Stimulated activated CD4-positive, alpha-beta T cell treated with anti-CD3 and anti-CD28 coated beads, Interleukin-15, amount 100 ng/mL, for 48 hours (primary cell): Measurements from ENCODE around the gene FAM81A.

Experiments
- DNase-seq, 2 donors: peaks; one replicate each; pipeline ENCODE4 v3.0.0-alpha.2; 2020; ENCODE audit warnings: low read depth in 2 of 2

FAM81A gene

DNA sequence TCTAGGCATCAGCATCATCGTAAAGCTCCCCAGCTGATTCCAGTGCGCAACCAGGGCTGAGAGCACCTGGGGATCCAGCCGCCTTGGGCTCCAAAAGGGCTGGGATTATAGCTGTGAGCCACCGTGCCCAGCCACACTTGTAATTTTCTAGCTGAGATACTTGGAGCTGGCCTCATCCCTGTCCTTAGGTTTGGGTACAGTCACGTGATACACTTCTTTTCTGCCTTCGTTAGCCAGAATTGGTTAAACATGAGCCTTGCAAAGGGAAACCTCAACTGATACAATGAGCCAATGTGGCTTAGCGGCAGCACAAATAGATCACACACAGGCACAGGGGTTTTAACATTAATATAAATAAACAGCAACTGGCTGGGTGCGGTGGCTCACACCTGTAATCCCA is 103.8 kb downstream of the FAM81A start:
- no peak for DNase-seq

DNA sequence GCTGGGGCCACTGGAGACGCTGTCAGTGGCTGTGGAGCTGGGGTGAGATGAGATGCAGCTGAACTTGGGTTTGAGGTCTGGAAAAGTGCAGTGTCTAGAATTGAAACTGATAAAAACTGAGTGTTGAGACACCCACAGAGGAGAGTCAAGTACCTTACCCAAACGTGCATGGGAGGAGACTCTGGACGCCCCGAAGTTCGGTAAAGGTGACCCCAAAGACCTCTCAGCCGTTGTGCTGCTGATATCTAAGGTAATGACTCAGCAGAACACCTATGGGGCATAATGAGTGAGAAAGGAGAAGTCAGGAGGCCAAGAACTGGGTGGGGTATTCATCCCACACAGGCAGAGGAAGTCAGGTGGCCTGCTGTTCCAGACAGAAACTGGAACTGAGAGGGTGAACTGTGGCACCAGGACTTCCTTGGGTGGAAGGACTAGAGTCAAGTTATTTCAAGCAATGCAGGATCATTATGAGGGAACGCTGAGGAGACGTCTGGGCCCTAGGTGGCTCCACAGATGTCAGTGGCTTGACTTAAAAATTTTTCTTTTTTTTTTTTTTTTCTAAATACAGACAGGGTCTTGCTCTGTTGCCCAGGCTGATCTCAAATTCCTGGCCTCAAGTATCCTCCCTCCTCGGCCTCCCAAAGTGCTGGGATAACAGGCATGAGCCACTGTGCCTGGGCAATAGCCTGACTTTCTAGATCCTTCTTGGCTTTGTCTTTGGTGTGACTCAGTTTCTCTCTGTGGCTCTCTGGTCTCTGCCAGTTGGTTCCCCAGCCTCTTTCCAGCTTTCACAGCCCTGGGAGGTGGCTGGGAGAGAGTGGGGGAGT is 105.9 kb downstream of the FAM81A start:
- DNase-seq = no peak

DNA sequence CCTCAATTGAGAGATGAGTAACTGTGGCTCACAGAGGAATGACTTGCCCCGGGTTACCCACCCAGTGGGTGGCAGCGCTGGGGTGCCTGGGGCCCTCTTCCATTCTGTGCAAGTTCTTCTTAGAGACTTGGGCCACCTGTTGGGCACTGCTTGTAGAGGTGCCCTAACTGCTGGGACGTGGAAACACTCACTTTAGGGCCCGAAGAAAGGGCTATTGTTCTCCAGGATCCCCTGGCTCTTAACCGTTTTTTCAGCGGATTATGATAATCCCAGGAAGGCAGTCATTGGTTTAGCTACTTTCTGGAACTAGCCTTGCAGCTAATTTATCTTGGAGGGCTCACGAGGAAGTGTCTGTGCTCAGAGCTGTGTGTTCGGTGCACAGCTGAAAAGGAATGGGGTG is 107.6 kb downstream of the FAM81A start:
- no peak for DNase-seq

DNA sequence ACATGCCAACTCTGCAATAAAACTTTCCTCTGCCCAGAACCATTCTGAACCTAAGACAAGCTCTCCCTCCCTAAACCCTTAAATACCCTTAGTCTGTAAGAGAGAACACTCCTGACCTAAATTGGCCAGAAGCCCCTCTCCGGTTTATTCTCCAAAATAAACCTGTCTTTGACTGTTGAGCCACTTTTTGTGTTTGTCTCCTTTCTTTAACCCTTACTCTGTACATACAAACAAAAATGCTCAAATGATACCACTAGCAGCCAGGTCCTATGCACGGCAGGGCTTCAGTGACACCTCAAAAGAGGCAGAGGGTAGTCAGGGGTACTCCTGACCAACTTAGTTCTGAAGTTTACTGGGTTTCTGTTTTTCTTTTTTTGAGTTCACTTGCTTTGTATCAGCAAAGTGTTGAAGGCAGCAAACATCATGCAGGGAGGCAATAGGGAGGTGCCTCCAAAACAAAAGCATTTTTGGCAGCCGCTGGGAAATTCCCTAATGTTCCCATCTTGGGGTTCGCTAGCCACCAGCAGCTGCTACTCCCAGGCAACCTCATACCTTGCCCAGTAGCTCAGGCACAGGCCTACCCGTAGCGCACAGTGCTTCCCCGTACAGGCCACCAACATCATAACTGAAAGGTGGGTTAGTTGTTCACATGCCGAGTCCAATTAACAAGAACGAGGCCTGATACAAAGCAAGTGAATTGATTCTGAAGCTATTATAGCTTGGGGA is 110.7 kb downstream of the FAM81A start:
- no peak for DNase-seq

DNA sequence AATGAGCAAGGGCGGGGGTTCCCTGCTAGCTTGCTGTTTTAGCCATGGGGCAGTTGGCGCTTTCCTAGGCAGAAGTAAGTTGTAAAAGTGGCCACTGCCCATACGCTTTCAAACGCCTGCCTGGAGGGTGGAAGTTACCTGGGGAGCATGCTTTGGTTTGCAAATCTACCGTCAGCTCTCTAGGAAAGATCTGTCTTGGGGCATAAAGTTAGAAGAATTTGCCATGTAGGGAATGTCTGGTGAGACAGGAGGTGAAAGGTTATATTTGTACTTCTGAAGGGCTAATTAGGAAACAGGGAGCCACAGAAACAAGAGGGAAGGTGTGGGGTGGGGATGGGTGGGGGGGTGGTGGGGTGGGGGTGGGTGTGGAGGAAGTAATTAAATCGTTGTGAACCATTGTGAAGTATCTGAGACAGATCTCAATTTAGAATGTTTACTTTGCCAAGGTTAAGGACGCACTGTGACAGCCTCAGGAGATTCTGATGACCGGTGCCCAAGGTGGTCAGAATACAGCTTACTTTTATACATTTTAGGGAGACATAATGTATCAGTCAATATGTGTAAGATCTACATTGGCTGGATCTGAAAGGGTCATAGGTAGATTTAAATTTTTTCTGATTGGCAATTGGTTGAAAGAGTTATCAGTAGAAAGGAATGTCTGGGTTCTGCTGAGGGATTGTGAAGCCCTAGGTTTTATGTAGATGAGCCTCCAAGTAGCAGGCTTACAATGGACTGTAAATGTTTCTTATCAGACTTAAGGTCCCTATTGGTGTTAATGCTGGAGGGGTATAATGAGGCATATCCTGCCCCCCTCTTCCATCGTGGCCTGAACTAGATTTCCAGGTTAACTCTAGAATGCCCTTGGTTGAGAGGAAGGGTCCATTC is 111.6 kb downstream of the FAM81A start:
- no peak for DNase-seq

DNA sequence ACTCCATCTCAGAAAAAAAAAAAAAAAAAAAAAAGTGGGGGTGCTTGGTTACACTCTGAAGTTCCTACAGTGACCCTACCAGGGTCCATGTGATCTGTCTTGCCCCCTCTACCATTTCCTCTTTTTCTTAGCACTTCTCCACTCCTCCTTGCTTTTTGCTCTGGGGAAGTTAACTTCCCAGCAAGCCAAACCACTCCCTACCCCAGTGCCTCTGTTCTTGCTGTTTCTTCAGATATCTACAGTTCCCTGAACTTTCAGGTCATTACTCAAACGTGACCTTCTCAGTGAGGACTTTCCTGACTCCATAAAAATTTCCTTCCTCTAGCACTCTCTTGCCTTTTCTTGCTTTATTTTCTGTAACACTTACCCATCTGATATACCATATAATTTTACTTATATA is 112.5 kb downstream of the FAM81A start:
- DNase-seq = no peak

DNA sequence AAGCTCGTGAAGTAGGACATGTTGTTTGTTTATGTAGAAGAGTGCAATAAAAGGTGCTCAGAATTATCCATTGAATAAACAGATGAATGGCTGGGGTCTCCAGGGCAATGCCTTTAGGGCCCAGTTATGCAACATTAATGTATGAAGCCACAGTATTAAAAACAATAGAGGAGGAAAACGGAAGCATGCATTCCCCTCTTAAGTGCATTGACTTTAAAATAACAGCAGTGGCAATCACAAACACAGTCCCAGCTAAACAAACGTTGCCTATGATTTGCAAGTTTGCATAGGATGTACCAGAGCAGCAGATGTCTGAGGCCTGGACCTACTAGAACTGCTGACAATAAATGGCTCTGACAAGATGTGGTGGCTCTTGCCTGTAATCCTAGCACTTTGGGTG is 113.0 kb downstream of the FAM81A start:
- DNase-seq = no peak

DNA sequence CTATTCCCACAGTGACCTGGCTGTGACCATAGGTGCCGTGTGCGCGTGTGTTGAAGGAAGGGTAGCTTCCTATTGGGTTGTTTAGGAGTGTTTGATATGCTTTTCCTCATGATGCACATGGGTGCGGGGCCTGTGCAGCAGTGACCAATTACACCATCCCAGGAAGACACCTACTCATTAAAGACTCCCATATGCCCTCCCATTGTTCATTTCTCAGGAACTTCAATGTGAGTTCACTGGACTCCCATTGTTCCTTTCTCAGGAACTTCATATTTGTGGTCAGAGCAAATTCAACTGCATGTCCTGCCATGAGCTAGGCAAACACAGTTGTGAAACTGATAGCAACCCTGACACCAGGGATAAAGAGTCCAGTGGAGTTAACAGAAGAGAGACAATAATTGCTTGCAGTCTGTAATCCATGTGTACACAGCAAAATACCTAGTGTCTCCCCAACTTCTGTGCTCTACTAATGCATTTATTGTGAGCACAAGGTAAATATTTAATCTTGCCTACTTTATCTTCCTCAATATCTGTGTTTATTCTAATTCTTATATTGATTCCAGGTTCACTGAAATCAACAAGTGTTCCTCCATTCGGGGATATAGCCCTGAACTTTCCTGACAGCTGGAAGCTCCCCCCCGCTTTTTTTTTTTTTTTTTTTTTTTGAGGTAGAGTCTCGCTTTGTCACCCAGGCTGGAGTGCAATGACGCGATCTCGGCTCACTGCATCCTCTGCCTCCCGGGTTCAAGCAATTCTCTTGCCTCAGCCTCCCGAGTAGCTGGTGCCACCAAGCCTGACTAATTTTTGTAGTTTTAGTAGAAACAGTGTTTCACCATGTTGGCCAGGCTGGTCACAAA is 116.1 kb downstream of the FAM81A start:
- no peak for DNase-seq

DNA sequence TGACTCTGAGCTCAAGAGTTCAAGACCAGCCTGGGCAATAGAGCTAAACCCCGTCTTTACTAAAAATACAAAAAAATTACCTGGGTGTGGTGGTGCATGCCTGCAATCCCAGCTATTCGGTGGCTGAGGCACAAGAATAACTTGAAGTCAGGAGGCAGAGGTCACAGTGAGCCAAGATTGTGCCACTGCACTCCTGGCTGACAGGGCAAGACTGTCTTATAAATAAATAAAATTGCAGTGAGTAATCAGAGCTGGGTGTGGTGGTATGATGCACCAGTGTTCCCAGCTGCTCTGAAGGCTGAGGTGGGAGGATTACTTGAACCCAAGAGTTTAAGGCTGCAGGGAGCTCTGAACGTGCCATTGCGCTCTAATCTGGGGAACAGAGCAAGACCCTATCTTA is 117.7 kb downstream of the FAM81A start:
- DNase-seq = no peak

DNA sequence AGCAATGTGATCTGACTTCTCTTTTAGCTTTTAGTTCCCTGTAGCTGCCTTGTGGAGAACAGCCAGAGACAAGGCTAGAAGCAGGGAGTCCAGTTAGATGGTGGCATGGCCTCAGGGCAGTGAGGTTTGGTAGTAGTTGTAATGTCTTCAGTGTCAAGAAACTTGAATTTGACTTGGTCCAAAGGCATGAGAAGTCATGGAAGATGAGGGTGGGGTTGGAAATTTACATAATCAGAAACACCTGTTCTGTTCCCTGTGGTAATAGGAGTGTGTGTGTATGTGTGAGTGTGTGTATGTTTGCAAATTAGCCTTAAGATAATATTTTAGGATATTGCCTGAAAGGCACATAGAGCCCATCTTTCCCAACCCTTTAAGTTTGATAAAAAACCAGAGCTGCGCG is 118.4 kb downstream of the FAM81A start:
- no peak for DNase-seq

DNA sequence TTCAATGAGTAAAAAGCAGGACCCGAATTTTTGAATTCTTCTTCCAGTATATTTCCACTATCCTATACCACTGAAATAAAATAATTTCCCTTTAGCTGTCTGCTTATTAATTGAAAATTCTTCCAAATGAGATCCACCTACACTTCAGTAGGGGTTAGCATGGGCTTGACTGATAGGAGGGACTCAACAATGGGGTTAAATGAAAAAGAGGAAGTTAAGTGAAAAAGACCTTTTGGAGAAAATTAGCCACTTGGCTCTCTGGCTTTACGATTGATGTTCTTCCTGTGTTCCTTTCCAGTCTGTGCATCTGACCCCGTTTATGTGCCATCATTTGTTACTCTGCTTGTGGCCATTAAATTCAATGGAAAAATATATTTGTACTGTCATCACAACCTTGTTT is 119.6 kb downstream of the FAM81A start:
- no peak for DNase-seq

DNA sequence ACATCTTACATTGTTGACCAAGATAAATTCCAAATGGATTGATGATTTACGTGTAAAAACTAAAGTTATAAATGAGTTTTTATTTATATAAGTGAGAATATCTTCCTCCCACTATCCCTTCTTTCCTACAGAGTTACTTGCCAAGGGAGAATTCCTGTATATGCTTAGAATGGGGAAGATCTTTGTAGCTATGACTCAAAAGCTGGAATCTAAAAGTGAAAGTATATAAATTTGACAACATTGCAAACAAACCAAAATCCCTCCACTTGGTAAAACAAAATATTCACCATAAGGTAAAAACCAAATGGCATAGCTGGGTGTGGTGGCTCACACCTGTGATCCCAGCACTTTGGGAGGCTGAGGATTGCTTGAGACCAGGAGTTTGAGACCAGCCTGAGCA is 120.9 kb downstream of the FAM81A start:
- no peak for DNase-seq

DNA sequence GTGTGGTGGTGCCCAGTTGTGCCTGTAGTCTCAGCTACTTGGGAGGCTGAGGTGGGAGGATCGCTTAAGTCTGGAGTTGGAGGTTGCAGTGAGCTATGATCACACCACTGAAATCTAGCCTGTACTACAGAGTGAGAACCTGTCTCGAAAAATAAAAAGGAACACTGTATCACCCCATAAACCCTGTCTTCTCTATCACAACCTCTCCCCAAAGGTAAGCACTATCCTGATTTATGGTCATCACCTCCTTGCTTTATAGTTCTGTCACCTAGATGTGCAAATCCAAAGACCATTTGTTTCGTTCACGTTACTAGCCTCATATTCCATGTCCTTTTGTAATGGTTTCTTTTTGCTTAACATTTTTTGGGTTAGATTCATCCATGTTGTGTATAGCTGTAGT is 123.6 kb downstream of the FAM81A start:
- no peak for DNase-seq

DNA sequence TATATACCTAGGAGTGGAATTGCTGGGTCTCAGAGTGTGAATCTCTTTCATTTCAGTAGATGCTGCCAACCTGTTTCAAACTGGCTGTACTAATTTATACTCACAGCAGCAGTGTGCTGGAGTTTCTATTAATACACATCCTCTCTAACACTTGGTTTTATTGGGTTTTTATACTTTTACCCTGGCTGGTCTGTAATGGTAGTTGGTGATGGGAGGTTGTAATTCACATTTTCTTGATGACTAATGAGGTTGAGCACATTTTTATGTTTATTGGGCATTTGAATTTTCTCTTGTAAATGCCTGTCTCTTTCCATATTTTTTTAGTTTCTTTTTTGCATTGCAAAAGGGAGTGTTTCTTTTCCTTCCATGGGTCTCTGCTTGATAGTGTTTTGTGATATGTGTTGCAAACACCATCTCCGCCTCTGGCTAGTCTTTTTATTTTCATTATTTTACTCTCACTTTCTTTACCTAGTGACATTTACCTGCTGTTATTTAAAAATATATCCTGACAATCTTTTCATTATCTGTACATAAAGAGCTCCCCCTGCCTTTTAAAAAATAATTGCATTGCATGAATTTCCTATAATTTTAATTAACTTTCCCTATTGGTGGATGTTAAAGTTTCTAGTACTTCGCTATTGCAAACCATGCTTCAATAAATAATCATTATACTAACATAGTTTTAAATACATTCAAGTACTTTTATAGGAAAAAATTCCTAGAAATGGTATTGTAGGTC is 124.6 kb downstream of the FAM81A start:
- no peak for DNase-seq

DNA sequence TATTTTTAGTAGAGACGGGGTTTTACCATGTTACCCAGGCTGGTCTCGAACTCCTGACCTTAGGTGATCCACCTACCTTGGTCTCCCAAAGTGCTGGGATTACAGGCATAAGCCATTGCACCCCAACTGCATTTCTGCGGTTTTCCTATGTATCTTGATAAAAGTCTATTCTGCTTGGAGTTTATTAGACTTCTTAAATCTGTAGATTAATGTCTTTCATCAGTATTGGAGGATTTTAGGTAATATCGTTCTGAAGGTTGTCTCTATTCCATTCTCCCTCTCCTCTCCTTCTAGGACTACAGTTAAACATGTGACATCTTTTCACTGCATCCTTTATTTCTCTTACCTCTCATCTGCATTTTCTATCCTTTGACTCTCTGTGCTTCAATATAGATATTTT is 127.3 kb downstream of the FAM81A start:
- no peak for DNase-seq

DNA sequence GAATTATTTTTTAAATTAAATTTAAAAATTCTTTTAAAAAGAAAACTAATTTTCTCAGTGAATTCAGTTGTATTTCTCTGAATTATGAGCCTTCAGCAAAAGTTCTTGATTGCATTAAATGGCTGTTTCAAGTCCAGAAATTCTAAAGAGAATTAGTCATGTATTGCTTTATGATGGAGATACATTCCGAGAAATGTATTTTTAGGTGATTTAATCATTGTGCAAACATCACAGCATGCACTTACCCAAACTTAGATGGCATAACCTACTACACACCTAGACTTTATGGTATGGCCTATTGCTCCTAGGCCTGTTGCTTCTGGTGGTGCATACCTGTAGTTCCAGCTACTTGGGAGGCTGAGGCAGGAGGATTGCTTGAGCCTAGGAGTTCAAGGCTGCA is 129.3 kb downstream of the FAM81A start:
- no peak for DNase-seq

DNA sequence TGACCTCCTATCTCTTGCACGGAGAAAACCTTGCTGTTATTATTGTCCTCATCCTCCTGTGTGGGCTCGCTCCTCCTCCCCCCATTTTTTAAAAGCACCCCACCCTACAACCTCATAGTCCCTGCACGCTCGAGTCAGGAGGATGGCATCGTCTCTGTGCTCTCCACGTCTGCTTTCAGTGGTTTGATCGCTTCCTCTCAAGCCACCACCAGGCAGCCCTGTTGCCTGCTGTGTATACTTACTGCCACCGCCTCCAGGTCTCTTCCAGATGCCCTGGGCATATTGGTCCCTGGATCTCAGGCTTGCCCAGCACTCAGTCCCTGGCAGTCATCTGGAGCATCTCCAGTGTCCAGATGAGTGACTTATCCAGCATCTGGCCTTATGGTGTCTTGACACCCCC is 131.5 kb downstream of the FAM81A start:
- DNase-seq = no peak

DNA sequence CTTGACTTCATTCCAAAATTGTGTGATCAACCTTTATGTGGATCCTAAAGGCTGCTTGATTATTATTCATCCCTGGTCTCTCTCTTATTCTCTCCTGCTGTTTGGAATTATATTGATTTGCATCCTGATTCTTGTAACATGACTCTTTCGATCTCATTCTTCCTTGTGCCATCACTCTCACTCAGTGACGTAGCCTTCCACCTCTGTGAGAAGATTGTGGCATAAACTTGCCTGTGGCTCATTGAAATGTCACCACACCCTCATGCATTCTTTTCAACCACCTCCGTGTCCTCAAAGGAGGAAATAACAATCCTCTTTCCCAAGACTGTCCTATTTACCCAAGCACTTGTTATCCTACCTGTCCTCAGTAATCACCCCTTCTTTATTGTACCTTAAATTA is 132.3 kb downstream of the FAM81A start:
- no peak for DNase-seq

DNA sequence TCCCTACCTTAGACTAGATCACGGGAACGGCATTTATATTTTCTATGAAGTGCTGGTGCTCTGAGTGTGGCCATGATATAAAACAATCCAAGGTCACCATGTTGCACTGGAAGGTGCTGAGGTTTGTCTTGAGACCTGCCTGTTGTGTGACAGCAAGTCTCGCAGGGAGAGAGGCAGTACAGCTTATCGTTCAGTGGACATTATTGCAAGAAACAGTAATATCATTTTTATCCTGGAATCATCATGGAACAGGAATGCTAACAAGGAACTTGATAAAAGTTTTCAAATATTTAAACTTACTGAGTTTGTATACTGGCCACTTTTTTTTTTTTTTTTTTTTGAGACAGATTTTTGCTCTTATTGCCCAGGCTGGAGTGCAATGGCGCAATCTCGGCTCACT is 133.6 kb downstream of the FAM81A start:
- DNase-seq = no peak
